NCI-H82 treated with DMSO at 0.1 percent for 48 hours (cell line): ENCODE data around the gene PUM1.
"Not testable (repeated sequence)": the region's sequence is repeated elsewhere in the genome, so short reads cannot be mapped to it uniquely, and the experiment has no call there.

Source experiments
- DNase-seq: peaks from one replicate; lab custom pipeline; 2025; ENCODE audit not compliant: unreplicated experiment; lab: John Stamatoyannopoulos, UW

Gene PUM1

DNA sequence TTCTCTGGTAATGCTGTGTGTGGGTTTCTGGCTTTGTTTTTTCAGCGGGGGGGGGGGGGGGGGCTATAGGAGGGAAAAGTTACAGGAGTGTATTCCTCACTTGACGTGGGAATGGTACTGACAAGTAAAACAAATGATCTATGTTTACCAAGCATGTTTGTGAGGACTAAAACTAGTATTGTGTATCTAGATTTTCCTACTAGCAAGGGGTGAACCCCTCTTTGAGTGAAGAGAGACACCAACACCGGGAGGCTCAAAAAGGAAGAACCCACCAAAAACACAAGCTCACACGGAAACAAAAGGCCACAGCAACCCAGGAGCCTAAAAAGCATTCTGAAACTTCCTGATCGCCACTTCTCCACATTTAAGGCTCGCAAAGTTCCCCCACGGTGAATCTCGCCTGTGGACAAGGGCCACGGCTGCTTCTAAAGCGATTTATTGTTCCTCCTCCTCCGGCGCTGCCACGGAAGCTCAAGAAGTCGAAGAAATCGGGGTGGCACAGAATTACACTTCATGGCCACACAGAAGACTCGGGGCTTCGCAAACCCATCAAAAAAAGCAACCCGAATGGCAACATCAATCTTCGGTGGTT lies 703 bp downstream of the PUM1 start:
- no peak for DNase-seq

DNA sequence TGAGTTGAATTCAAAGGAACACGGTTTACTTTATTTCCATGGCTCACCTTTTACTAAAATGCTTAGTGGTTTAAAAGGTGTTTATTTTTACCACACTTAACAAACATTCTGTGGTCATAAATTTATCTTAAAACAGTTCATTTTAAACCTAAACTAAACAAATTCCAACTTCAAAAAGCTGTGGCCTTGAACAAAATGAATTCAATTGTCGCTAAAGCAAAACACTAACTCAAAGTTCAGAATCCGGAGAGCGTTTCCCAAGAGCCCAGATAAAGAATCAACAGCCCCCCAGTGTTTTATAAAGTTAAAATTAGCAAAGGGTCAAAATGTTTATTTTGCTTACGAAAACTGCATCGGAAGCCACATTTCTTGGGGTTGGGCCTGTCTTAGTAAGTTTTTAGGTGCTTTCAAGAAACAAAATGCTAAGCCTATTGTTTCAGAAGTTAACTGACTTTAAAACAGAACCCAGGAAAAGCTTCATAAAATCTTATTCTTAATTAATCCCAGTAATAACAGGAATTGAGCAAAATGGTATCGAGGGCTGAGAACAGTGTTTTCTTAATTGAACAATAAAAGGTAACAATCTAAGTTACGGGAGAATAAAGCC lies 1.3 kb downstream of the PUM1 start:
- DNase-seq: no peak

GRCh38 chr1:31063631-31064030 lies 1.9 kb downstream of the PUM1 start:
- no peak for DNase-seq

DNA sequence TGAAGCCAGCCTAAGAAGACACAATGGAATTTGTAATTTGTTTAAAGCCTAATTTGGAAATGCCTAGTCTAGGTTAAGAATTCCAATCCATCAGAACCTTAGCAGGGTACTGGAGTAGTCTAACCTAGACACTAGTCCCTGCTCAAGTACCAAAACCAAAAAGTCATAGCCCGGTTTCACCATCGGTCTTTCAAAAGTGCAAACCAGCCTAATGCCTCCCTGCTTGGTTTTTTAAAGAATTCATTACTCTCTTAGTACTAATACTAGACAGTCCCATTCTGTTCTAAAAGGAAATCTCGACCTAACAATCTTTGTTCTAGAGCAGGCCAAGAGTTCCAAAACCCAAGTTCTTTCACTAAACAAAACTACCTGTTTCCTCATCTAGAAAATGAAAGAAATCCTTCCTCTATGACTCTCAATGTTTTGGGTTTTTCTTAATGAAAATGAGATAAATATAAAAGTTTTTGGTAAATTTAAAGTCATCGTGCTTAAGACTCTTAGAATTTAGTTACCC lies 2.6 kb downstream of the PUM1 start:
- no peak for DNase-seq

DNA sequence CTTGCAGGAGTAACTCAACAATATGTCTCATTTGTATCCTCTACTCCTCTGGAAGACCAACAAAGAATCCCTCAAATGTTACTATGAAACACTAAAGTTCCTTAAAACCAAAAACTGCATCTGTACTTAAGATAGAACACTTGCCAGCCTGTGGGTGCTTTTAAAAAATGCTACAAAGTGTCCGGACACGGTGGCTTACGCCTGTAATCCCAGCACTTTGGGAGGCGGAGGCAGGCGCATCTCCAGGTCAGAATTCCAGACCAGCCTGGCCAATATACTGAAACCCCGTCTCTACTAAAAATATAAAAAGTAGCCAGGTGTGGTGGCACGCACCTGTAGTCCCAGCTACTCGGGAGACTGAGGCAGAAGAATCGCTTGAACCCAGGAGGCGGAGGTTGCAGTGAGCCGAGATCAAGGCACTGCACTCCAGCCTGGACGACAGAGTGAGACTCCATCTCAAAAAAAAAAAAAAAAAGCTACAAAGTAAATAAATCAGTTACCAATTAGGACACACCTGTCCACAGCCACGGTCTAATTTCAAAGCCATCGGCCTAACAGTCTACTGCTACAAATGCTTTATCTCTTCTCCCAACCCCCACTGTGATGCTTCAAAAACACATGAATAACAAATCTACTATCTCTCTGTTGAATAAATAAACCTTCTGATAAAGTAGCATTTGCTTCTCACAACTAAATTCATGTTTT lies 3.2 kb downstream of the PUM1 start:
- not testable (repeated sequence) for DNase-seq

DNA sequence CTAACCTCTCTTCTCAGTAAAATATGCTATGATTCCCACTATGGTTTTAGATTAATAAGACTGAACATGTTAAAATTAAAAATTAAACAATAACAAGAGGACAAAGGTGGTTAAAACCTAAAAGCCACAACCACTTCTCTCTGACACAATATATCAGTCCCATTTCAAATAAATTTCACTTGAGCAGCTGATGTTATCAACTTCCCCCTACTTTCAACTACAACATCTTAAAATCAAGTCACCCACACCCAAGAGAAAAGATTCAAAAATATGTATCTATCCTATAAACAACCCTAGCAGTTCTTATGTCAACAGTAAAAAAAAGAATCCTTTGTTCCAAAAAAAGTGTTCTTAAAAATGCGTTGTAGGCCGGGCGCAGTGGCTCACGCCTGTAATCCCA lies 7.5 kb downstream of the PUM1 start:
- DNase-seq: no peak

GRCh38 chr1:31055953-31056352 lies 9.6 kb downstream of the PUM1 start:
- DNase-seq: no peak

DNA sequence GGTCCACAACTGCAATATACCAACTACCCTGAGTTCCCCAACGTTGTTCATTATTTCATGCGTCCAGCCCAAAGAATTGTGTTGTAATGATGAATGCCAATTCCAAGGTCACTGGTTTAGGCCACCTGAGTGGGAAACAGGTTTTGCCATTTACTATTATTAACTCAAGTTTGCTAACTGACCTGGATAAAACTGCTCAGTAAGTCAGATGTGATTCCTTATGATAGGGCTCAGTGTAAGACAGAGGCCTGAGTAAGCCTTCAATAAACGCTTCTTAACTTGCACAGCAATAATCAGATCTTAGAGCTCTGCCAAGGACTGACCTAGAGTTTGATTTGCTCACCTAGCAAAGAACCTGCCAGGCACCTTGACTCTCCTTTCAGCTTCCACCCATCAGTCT lies 10.0 kb downstream of the PUM1 start:
- DNase-seq: no peak

DNA sequence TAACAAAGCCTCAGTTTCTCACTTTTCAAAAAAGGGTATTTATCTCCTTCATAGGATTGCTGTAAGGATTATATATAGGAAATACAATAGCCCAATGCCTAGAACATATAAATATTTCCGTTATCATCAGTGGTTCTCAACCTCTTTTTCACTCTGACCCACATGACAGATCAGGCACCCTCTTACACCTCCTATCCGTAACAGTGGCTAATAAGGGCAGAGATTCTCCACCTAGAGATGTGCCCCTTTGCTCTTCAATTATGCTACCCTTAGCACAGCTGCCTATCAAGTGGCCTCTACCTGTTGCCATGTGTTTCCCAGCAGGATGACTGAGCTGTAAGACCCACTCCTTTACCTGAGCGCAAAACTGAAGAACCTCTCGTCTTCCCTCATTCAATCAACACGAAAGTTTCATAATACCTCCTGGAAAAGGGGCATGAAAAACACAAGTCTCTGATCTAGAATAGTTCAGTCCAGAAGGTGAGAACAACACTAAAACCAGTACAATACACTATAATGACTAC lies 10.5 kb downstream of the PUM1 start:
- no peak for DNase-seq

DNA sequence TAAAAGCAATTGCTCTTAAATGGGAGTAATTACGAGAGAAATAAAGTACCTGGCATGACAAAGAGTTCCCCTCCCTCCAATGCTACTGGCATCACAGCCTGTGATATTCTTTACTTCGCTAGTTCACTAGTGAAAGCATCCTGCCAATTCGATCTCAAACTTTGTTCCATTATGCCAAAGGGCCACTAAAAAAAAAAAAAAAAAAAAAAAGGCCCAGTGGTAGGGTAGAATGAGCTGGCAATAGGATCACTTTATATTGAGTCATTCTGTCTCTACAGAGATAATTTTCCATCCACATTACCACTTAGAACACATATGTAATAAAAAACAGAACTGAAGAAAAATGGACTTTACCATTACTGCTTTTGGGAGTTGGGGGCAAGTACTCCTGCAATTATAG lies 11.2 kb downstream of the PUM1 start:
- no peak for DNase-seq

DNA sequence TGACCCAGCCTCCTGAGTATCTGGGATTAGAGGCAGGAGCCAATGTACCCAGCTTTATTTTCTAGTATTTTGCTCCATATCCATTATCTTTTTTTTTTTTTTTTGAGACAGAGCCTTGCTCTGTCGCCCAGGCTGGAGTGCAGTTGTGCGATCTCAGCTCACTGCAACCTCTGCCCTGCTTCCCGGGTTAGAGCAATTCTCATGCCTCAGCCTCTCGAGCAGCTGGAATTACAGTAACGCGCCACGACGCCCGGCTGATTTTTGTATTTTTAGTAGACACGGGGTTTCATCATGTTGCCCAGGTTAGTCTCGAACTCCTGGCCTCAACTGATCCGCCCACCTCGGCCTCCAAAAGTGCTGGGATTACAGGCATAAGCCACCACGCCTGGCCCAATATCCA lies 12.9 kb downstream of the PUM1 start:
- DNase-seq: not testable (repeated sequence)

DNA sequence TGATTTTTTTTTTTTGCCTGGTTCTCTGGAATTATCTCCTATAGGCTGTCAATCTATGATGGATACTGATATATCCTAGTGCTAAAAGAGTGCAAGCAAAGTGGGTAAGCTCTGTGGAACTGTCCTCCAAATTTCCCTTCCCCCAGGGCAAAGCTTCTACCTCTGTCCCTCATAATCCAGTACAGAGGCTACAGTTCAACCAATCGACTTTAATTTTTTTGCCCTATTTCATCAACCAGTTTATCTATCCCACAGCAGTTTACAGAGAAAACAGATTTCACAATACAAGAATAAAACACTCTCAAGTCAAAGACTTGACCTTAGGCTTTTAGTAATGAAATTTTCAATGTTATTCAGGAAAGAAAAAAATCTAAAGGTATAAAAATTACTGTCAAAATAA lies 13.9 kb downstream of the PUM1 start:
- DNase-seq: no peak

DNA sequence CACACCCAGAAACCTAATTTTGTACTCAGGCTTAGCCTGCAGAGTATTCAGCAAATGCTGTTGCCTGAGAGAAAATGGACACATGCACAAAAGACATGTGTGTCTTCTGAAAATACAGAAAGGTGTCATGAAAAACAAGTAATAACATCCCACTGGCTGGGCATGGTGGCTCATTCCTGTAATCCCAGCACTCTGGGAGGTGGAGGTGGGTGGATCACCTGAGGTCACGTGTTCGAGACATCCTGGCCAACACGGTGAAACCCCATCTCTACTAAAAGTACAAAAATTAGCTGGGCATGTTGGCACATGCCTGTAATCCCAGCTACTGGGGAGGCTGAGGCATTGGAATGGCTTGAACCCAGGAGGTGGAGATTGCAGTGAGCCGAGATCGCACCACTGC lies 18.0 kb downstream of the PUM1 start:
- DNase-seq: not testable (repeated sequence)

DNA sequence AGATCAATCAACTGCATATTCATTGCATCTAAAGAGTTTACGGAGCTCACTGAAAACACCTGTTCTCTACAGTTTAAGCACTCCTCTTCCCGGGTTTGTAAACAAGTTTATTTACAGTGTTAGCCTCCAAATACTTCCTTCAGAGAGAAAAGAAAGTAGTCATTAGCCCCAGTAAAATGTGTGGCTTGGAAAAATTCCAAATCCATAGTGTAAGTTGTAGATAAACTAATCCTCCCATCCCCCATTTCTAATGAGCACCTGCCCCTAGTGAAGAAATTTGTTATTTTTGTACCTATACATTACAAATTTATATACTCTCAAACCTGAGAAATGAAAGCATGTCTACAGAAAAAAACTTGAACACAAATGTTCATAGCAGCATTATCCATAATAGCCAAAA lies 21.9 kb downstream of the PUM1 start:
- DNase-seq: no peak

DNA sequence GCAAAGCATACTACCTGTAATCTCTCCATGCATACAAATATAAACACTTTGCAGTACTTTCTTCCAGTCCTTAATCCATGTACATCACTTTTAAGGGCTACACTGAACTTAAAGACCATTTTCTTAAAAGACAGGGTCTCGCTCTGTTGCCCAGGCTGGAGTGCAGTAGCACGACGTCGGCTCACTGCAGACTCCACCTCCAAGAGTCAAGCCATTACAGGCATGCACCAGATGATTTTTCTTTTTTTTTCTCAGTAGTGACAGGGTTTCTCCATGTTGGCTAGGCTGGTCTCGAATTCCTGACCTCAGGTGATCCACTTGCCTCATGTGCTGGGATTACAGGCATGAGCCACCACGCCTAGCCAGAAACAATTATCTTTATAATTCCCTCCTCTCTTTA lies 22.9 kb downstream of the PUM1 start:
- no peak for DNase-seq

DNA sequence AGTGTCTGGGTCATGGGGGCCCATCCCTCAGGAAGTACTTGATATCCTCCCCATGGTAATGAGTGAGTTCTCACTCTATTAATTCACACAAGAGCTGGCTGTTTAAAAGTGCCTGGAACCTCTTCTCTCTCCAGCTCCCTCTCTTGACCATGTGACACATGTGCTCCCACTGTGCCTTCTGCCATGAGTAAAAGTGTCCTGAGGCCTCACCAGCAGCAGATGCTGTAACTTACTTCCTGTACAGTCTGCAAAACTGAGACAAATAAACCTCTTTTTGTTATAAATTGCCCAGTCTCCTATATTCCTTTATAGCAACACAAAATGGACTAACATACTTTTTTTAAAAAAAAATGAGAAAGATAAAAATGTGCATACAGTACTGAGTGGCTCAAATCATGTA lies 24.0 kb downstream of the PUM1 start:
- DNase-seq: no peak

GRCh38 chr1:31040038-31040437 lies 25.5 kb downstream of the PUM1 start:
- DNase-seq: no peak

DNA sequence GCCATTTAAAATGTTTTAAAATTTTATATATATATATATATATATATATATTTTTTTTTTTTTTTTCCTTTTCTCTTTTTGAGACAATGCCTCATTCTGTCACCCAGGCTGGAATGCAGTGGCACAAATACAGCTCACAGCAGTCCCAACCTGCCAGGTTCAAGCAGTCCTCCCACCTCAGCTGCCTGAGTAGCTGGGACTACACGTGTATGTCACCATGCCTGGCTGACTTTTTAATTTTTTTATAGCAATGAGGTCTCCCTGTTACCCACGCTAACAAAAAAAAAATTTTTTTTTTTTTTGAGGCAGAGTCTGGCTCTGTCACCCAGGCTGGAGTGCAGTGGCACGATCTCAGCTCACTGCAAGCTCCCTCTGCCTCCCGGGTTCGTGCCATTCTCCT lies 26.6 kb downstream of the PUM1 start:
- DNase-seq: not testable (repeated sequence)

GRCh38 chr1:31038360-31038759 lies 27.2 kb downstream of the PUM1 start:
- no peak for DNase-seq

DNA sequence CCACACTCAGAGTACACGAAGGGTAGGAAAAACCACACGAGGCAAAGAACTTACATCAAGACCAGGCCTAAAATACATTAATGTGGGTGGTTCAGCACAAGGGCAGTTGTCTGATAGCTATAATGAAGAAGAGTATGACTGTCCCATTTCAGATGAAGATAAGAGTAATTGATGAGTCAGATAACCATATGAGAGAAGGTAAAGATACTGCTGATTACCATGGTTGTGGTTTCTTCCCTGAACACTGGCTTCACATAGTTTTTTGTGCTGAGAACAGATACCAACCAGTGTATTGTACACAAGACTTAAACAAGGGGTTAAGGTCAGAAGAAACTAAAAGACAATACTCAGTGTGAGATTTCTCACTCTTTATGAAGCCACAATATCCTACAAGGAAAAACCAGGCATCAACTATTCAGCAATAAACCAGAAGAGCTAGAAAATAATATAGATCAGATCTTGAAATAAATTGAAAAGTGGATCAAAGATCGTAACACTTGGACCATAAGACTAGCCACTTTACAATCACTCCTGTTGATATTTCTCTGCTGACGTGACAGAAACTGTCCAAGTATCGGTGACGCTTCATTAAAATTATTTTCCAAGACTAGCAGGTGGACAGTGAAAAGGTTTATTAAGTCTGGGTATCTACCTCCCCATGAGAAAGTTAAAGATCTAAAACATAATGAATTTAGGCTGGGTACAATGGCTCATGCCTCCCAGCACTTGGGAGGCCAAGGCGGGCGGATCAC lies 28.6 kb downstream of the PUM1 start:
- no peak for DNase-seq

DNA sequence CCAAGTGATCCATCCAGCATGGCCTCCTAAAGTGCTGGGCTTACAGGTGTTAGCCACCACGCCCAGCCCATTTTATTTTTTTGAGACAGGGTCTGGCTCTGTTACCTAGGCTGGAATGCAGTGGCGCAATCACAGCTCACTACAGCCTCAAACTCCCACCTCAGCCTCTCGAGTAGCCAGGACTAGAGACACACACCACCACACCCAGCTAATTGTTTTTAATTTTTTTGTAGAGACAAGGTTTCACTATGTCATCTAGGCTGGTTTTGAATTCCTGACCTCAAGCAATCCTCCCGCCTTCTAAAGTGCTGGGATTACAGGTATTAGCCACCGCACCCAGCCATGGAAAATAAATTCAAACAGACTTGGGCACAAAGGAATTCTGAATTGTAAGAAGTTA lies 31.9 kb downstream of the PUM1 start:
- DNase-seq: no peak

- DNase-seq: no peak
These were observed 33.3 kb downstream of the PUM1 start for GRCh38 chr1:31032266-31032665.
